GM19324 (cell line): ENCODE data around the gene GJB5.

Experiments used
- ATAC-seq: cut with Tn5 transposase; IDR thresholded peaks from one replicate; pipeline ENCODE4 v1.9.1; 2021; ENCODE audit warnings: mild to moderate bottlenecking, moderate library complexity; ENCODE audit not compliant: unreplicated experiment, low FRiP score

Gene GJB5

DNA sequence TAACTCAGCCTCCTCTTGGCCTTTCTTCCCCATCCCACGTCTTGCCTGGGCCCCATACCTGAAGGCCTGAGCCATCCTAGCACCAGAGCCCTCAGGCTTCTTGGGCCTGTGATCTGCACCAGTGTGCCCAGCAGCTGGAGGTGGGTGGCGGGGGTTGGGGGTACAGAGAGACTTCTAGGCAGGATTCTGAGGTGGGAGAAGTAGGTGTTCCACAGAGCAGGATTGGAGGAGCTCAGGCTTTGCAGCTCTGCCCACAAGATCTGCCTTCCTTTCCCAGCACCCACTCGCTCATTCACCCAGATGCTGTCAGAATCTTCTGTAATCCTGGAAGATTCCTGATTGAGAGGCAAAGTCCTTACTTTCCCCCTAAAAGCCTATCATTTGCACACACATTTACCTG, 10.0 kb upstream of the GJB5 start:
- ATAC-seq: no peak

GRCh38 chr1:34745666-34746065, 9.2 kb upstream of the GJB5 start:
- ATAC-seq: no peak

GRCh38 chr1:34746101-34746500, 8.7 kb upstream of the GJB5 start:
- ATAC-seq: no peak

DNA sequence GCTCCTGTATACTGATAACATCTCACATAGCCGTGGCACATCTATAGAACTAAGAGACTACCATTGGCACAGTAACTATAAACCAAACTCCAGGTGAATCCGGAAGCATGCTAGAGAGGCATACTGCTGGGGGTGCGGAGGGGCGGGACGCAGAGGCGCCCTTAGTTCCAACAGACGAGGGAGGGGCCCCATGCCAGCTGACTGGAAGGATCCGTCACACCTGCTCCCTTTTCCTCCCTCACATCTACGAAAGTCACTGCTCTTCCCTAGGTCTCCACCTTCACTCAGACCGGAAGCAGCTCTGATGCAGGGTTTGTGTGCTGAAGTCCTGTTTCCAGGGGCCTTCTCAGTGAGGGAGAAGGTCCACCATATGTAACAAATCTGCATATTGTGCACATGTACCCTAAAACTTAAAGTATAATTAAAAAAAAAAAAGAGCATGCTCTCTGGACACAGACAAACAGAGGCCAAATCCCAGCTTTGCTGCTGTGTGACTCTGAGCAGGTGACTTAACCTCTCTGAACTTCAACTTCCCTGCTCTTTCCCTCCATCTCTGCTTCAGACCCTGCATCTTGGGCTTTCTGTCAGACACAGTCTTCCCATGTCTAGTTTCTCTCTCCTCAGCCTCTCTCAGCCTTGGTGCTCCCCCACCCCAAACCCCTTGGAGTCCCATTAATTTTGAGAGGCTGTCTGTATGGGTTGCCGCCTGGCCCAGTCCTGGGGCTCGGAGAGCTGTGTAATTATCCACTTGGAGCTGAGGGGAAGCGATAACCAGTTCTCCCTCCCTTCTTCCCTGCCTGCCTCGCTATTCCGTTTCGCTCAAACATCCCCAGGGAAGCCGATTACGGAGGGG, 7.8 kb upstream of the GJB5 start:
- ATAC-seq: no peak

- no peak for ATAC-seq
Measured at GRCh38 chr1:34747638-34747941, 7.3 kb upstream of the GJB5 start.

- ATAC-seq: no peak
Measured at GRCh38 chr1:34749992-34750391, 4.9 kb upstream of the GJB5 start.

DNA sequence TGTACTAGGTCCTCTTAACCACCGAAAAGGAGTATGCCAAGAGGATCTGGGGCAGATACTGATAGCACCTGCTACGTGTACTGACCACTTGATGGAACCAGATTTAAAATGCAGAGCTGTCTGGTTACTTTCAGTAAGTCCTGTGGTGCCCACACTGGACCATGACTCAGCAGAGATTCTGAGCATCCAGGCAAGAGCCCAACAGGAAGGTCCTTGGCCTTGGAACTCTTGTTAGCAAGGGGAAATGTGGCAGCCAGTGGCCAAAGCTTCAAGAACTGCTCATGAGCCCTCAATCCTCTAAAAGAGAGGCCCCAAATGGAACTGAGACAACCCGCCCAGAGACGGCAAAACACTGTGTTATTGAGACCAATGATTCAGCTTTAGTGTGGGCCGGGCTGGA, 4.2 kb upstream of the GJB5 start:
- ATAC-seq: no peak

DNA sequence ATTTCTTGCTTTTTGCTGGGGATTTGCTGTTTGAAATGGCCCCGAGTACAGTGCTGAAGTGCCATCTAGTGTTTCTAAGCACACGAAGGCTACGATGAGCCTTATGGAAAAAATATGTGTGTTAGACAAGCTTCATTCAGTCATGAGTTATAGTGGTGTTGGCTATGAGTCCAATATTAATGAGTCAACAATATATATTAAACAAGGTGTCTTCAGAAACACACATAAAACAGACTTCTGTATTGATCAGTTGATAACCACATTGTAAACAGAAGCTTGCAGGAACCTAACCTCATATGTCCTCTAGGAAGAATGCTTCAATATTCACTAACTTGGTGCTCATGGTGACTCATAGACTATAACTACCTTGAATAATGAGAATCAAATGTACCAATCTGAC, 1.7 kb upstream of the GJB5 start:
- ATAC-seq: no peak

DNA sequence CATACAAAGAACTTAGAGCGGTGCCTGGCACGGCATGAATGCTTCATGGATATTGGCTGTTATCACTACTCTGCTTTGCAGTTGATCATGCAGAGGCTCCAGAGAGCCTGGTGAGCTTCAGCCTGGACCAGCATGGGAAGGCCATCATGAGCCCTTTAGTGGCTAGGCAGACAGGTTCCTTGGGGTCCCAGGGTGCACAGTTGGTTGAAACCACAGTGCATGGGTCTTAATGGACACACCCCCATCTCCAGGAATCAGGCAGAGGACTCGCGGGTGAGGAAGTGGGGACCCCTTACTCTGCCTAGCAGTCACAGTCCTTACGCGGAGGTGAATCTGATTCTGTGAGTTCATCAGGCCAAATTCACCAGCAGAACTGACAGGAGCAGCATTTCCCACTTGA, 1.1 kb downstream of the GJB5 start:
- ATAC-seq: no peak

- no peak for ATAC-seq
Measured at GRCh38 chr1:34757386-34757785, 2.5 kb downstream of the GJB5 start.

DNA sequence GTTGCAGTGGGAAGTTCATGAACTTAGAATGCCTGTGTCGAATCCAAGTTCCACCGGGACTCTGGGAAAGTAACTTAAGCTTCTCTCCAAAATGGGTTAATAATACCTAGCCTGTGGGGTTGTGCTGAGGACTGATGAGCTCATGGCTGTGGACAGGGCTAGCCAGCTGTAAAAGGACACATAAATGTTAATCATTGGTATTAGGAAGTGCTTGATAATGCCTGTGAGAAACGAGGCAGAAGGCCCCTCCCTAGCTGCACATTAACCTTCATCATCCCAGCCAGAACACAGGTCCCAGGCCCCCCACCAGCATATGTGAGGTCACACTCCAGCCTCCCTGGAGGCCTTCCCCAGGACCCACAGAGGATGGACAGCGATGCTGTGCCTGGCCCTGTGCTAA, 3.9 kb downstream of the GJB5 start:
- ATAC-seq: no peak

- ATAC-seq: no peak
Measured at GRCh38 chr1:34759503-34760357, 4.9 kb downstream of the GJB5 start, which contains the start of gene GJB4. Gene GJB4, plus strand, starts transcription at chr1:34759740. Its CDS starts 1,515 bp downstream, at chr1:34761255.

GRCh38 chr1:34761176-34761761, 6.4 kb downstream of the GJB5 start:
- ATAC-seq: no peak

GRCh38 chr1:34761776-34762307, 7.0 kb downstream of the GJB5 start:
- no peak for ATAC-seq

DNA sequence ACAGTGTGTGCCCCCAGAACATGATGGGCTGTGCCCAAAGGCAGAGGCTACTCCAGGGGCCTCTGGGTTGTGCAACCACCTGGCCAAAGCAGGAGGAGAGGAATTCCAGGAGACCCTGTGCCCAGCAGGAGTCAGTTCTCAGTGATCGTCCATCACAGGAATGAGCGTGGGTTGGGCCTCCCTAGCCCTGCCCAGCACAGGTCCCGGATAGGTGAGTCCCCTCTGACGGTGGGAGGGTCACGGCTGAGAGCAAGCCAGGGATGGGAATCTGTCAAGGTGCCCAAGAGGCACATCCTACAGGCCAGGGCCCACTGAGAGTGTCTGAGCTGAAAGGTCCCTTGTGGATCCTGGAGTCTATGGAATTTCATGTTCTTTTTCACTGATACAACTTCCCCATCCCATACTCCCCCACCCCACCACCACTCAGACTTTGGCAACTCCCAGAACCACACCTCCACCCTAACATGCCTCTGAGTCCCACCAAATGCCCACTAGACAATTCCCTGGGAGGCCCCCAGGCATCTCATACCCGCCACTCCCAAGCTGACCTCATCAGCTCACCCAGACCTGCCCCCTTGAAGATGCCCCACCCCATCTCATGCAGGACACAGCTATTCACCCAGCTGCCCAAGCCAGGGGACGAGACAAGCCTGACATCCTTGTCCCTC, 7.8 kb downstream of the GJB5 start:
- no peak for ATAC-seq

DNA sequence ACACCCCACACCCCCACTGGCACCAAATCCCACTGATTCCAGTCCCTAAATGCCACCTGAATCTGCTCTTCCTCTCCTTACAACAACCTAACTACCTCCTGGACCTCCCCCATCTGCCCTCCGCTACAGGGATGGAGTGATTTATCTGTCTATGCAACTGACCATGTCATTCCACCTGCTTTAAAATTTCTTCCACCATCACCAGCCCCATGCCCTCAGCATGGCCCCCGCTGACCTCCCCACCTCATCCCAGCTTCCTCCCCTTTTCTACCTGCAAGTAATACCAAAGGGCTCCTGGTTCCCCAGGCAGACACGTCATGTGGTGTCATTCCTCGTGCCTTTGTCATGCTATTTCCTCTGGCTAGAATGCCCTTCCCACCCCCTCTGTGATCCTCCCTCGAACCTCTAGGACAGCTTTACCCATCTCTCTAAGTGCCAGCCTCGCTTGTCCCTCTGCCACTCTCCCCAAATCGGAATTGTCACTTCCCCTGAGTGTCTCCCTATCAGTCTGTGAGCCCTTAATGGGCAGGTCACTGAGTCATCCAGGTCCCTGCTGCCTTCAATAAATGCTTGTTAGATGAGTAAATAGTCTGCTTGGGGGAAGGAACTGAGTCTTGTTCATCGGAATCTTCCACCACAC, 8.4 kb downstream of the GJB5 start:
- no peak for ATAC-seq

GRCh38 chr1:34768856-34769255, 14.0 kb downstream of the GJB5 start:
- no peak for ATAC-seq

- no peak for ATAC-seq
Measured at GRCh38 chr1:34770891-34771504, 16.2 kb downstream of the GJB5 start.

DNA sequence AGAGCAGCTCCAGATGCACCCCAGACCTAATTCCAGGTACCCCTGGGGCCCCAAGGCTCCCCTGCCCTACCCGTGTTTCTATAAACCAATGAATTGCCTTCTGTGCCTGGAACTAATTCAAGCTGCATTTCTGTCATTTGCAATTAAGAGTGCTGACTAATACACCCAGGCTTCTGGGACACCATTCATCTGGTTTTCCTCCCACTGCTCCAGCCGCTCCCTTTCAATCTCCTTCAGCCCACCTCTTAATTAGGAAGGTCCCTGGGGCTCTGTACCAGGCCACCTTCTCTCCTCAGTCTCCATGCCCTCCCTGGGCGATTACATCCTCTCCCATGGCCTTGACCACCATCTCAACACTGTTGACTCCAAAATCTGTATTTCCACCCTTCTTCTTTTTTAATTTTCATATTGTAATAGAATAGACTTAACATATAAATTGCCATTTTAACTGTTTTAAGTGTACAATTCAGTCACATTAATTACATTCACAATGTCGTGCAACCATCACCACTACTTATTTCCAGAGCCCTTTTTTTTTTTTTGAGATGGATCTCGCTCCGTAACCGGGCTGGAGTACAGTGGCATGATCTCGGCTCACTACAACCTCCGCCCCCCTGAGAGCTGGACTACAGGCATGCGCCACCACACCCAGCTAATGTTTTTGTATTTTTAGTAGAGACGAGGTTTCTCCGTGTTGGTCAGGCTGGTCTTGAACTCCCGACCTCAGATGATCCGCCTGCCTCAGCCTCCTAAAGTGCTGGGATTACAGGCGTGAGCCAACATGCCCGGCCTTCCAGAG, 16.9 kb downstream of the GJB5 start:
- no peak for ATAC-seq
